Kidney (tissue), 14 donors: ENCODE results near the gene RAB40B. TPM values are rescaled to one million over a fixed set of nuclear protein-coding genes. Genes with fewer than 3 reads are reported as not detected.

Source experiments
- DNase-seq, 5 donors: peaks; one replicate each; pipeline ENCODE4 v3.0.0-alpha.2; 2013 to 2020
- FAIRE-seq: peaks from 2 replicates; lab custom pipeline; 2012; peaks lifted over from hg19 to GRCh38; lab: Jason Lieb, UNC
- H3K27ac ChIP-seq, 2 donors: one replicate each; pipeline ENCODE4 v1.7.0; 2013; ENCODE audit warnings: low read depth in 2 of 2, low read length in 2 of 2, inconsistent platforms in 1 of 2
- H3K27me3 ChIP-seq: one replicate; pipeline ENCODE4 v1.7.1; 2013; ENCODE audit warnings: low read length, inconsistent platforms; ENCODE audit not compliant: control insufficient read depth, insufficient read depth
- H3K36me3 ChIP-seq, 3 donors: one replicate each; pipeline versions ENCODE4 v1.7.0 to v1.7.1; 2013; ENCODE audit warnings: low read length in 3 of 3, control low read depth in 1 of 3, inconsistent platforms in 1 of 3; ENCODE audit not compliant: insufficient read depth in 3 of 3, control insufficient read depth in 2 of 3
- H3K4me1 ChIP-seq, 3 donors: one replicate each; pipeline versions ENCODE4 v1.7.0 to v1.7.1; 2013; ENCODE audit warnings: low read length in 3 of 3, inconsistent platforms in 1 of 3, low read depth in 1 of 3; ENCODE audit not compliant: control insufficient read depth in 2 of 3, insufficient read depth in 2 of 3
- H3K4me3 ChIP-seq, 3 donors: one replicate each; pipeline versions ENCODE4 v1.7.0 to v1.8.1; 2013; ENCODE audit warnings: low read length in 3 of 3, control low read depth in 1 of 3, inconsistent platforms in 1 of 3
- H3K9ac ChIP-seq, 3 donors: one replicate each; pipeline versions ENCODE4 v1.7.0 to v1.7.1; 2013; ENCODE audit warnings: low read length in 3 of 3, control low read depth in 1 of 3, inconsistent platforms in 1 of 3
- H3K9me3 ChIP-seq, 3 donors: one replicate each; pipeline versions ENCODE4 v1.7.0 to v1.7.1; 2013; ENCODE audit warnings: low read length in 3 of 3, control low read depth in 1 of 3, inconsistent platforms in 1 of 3; ENCODE audit not compliant: control insufficient read depth in 2 of 3, insufficient read depth in 1 of 3
- CTCF ChIP-seq: IDR thresholded peaks from 3 replicates; pipeline ENCODE4 v1.5.1; 2012; ENCODE audit warnings: mild to moderate bottlenecking, moderate library complexity, borderline replicate concordance; ENCODE audit not compliant: insufficient read depth; ENCODE audit errors: extremely low read depth
- intact Hi-C: fragments of 100-400 bp; cut with DNase I; formaldehyde crosslinking; loops from one replicate; pipeline ENCODE4 v1.11.1; 2022
- polyA plus RNA-seq: library from polyadenylated mRNA; stranded (reverse); fragments of 350-450 nt; fragmentation: Illumina TruSeq; extraction: RNeasy Lipid Tissue Mini Kit (QIAGEN cat#74804); gene quantifications from one replicate; pipeline ENCODE4 v1.2.3, GENCODE V29; 2014; ENCODE audit warnings: low read depth, low replicate concordance; ENCODE audit not compliant: insufficient read depth
- total RNA-seq: library from RNA; stranded (reverse); fragmentation: NEBNext Ultra II Directional; extraction: Animal tissue kit (Norgen Biotek cat#: 25700); gene quantifications from one replicate; pipeline ENCODE4 v1.2.1, GENCODE V29; 2021
- donor health status: control.
- donor health status: control.
- donor health status: control.
- donor health status: control.
- donor health status: control.
- donor health status: DM: yes; HTN: yes; CAD: no.
- donor health status: Normal renal cell carcinoma (clear cell type).

RAB40B gene
- total and polyA plus RNA-seq, 2 donors from 2014 or later: 21.7 to 36.1 TPM

- no peaks in the 10 kb centered on the region for H3K27me3 ChIP-seq
- peak within 1 kb of the TSS; percentile 24 to 61 (median 47) for H3K9ac ChIP-seq
- TF ChIP-seq CTCF: no peak
- H3K27ac ChIP-seq: peak within 1 kb of the TSS; percentile 65 to 72
- peak; percentile 95 to 98 (median 98) for DNase-seq
- intact Hi-C loops: no loop called here
- no peak for FAIRE-seq
- H3K4me1 ChIP-seq: peaks cover 0 to 17% (median 10%) of the 10 kb centered on the region in 3 donors
- H3K4me3 ChIP-seq: peak within 1 kb of the TSS; percentile 71 to 82 (median 71)
- peaks cover 0 to 6% (median 0%) of the 10 kb centered on the region in 3 donors for H3K36me3 ChIP-seq
- no peaks in the 10 kb centered on the region for H3K9me3 ChIP-seq
These were observed 17.9 kb upstream of the RAB40B start, which contains the start of gene FN3KRP for GRCh38 chr17:82716203-82717010. Gene FN3KRP (plus strand): TSS chr17:82716706. CDS start chr17:82716756, 50 bp downstream.

GRCh38 chr17:82713071-82713723 lies 14.7 kb upstream of the RAB40B start:
- Histone ChIP-seq H3K9me3 (no peaks in the 10 kb centered on the region), H3K9ac (no peak overlapping the region), H3K36me3 (no peaks in the 10 kb centered on the region), H3K4me3 (no peak overlapping the region), H3K27ac (no peak overlapping the region), H3K27me3 (no peaks in the 10 kb centered on the region), H3K4me1 (peaks cover 0 to 15% (median 10%) of the 10 kb centered on the region in 3 donors)
- FAIRE-seq (no peak), DNase-seq (peak in 1 of 5 donors; percentile 69)
- no peak for TF ChIP-seq CTCF
- intact Hi-C loops: no loop called here

DNA sequence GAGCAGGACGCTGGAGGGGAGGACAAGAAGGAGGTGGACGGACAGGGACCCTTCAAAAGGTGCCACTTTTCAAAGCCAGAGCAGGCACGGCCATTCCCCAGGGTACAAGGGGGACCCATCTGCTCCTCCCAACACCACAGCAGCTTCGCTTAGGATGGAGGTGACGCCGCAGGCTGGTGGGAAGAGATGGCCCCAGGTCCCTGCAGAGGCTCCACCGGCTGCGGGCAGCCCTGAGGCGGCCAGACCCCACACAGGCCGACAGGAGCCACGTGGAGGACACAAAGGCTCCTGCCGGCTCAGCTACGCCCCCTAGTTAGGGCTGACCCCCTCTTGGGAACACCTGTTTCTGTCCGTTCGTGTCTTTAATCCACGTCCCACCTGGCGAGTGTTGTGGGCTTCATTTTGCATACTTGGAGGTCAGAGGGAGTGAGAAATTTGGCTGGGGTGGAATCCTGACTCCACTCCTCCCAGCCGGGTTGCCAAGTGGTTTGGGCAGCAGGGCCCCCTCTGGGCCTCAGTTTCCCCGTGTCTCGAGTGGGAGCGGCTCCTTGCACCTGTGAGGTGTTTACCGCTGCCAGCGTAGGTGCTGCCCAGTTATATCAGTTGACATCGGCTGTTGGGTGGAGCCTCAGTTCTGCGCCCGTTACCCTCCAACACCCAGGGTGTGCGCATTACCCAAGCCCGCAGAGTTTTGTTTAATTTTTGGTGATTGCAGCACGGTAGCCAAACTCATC lies 12.2 kb upstream of the RAB40B start:
- H3K36me3 ChIP-seq: no peaks in the 10 kb centered on the region
- H3K27ac ChIP-seq: no peak overlapping the region
- H3K4me1 ChIP-seq: peaks cover 0 to 2% (median under 1%) of the 10 kb centered on the region in 3 donors
- H3K9me3 ChIP-seq: no peaks in the 10 kb centered on the region
- no peak overlapping the region for H3K9ac ChIP-seq
- TF ChIP-seq CTCF: no peak
- intact Hi-C loops: no loop called here
- no peak overlapping the region for H3K4me3 ChIP-seq
- H3K27me3 ChIP-seq: no peaks in the 10 kb centered on the region
- FAIRE-seq (no peak), DNase-seq (peak in 1 of 5 donors; percentile 61)
